Ascending aorta (tissue), 2 donors: Measurements from ENCODE around the gene OR10H1. TPM values are rescaled to one million over a fixed set of nuclear protein-coding genes. Genes with fewer than 3 reads are reported as not detected.
"Not testable (repeated sequence)": the region's sequence is repeated elsewhere in the genome, so short reads cannot be mapped to it uniquely, and the experiment has no call there.

ENCODE experiments used
- DNase-seq, 2 donors: peaks; one replicate each; pipeline ENCODE4 v3.0.0-alpha.2; 2019; ENCODE audit warnings: low spot score in 2 of 2
- H3K27ac ChIP-seq, 2 donors: fragments of 200-600 bp; sonication (generic); one replicate each; pipeline ENCODE4 v1.5.1; 2016 to 2017; ENCODE audit warnings: mild to moderate bottlenecking in 1 of 2
- H3K27me3 ChIP-seq: fragments of 200-600 bp; sonication (generic); one replicate; pipeline ENCODE4 v1.5.1; 2017
- H3K36me3 ChIP-seq, 2 donors: fragments of 200-600 bp; sonication (generic); one replicate each; pipeline ENCODE4 v1.5.1; 2016
- H3K4me1 ChIP-seq, 2 donors: fragments of 200-600 bp; sonication (generic); one replicate each; pipeline ENCODE4 v1.5.1; 2016 to 2017; ENCODE audit warnings: mild to moderate bottlenecking in 1 of 2
- H3K4me3 ChIP-seq, 2 donors: fragments of 200-600 bp; sonication (generic); one replicate each; pipeline ENCODE4 v1.5.1; 2016 to 2017; ENCODE audit warnings: mild to moderate bottlenecking in 1 of 2
- H3K9me3 ChIP-seq, 2 donors: fragments of 200-600 bp; sonication (generic); one replicate each; pipeline ENCODE4 v1.5.1; 2016
- CTCF ChIP-seq, 3 experiments: fragments of 200-600 bp in 2 of 3; fragments of 450-650 bp in 1 of 3; sonication (generic) in 2 of 3; IDR thresholded peaks; one replicate each; pipeline ENCODE4 v1.5.1; 2016 to 2019; ENCODE audit warnings: antibody characterized with exemption in 3 of 3, mild to moderate bottlenecking in 1 of 3, moderate library complexity in 1 of 3
- intact Hi-C: fragments of 100-400 bp; cut with DNase I; formaldehyde crosslinking; loops from one replicate; pipeline ENCODE4 v1.15.1; 2023
- total RNA-seq: library from RNA; depleted of rRNA; stranded (reverse); fragments of >200 nt; gene quantifications from one replicate; pipeline ENCODE4 v1.1.0, GENCODE V29; 2016

Gene OR10H1
- total RNA-seq, 1 donor from 2014 or later, result not detected

DNA sequence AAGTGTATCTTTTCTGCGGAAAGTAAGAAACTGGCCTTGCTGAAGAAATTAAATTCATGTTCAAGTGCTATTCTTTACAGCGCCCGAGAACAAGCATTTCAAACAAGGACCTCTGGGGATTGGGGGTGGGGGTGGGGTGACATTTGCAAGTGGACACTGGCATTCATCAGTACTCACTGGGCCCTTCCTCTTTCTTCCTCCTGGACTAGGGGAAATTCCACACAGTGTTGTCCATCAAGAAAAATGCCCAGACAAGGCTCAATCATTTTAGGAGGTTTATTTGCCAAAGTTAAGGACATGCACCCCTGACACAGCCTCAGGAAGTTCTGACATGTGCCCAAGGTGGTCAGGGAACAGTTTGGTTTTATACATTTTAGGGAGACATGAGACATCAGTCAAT, 22.9 kb upstream of the OR10H1 start:
- Histone ChIP-seq H3K27ac (no peak overlapping the region), H3K9me3 (no peaks in the 10 kb centered on the region), H3K27me3 (no peaks in the 10 kb centered on the region), H3K36me3 (no peaks in the 10 kb centered on the region), H3K4me3 (no peak overlapping the region), H3K4me1 (peaks cover 2 to 5% of the 10 kb centered on the region in 2 donors)
- DNase-seq, result no peak
- intact Hi-C loops, result loop anchor here (5.0 to 10.0 kb wide), 4 partner anchors 226 to 731 kb away; partner anchors contain the start of genes FAM32A, RAB8A and SYDE1
- no peak for TF ChIP-seq CTCF (IDR thresholded peaks at IDR 0.05)

DNA sequence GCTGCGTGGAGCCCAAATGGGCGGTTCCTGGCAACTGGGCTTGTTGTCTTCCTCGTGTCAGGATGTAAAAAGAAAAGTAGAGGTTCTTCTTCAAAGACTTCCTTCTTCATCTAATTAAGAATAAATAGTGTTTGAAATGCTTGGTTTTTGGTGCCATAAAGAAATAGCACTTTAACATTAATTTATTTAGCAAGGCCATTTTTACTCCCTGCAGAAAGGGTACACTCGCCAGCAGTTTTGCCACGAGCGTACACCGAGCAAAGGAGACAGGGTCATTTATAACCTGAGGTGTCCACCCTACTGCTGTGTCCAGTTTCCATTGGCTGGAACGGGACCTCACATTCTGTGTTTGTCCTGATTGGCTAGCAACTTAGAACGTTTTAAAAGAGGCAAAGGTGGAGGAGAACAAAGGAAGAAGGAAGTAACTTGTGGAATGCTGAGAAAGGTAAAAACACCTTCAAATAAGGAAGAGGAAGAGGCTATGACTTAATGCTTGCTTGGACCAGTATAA, 21.8 kb upstream of the OR10H1 start:
- Histone ChIP-seq H3K36me3 (no peaks in the 10 kb centered on the region), H3K4me3 (peak overlapping the region; percentile 79 to 88), H3K27me3 (no peaks in the 10 kb centered on the region), H3K4me1 (peaks cover 2 to 5% of the 10 kb centered on the region in 2 donors), H3K9me3 (no peaks in the 10 kb centered on the region), H3K27ac (peak overlapping the region; percentile 96 to 98)
- no peak for DNase-seq
- TF ChIP-seq CTCF (IDR thresholded peaks at IDR 0.05), result no peak
- intact Hi-C loops, result loop anchor here (2.0 to 10.0 kb wide), 5 partner anchors 204 to 730 kb away; partner anchors contain the start of genes FAM32A, RAB8A and SYDE1

GRCh38 chr19:15836330-15837220, 21.1 kb upstream of the OR10H1 start:
- peak; percentile 93 to 98 for DNase-seq
- intact Hi-C loops, result loop anchor here (1.0 to 10.0 kb wide), 6 partner anchors 56 to 729 kb away; partner anchors contain the start of genes FAM32A, RAB8A and SYDE1

GRCh38 chr19:15835565-15836329, 20.3 kb upstream of the OR10H1 start:
- not testable (repeated sequence) for H3K4me1 ChIP-seq, H3K36me3 ChIP-seq, H3K9me3 ChIP-seq, DNase-seq, H3K27me3 ChIP-seq
- intact Hi-C loops, result loop anchor here (1.0 to 10.0 kb wide), 6 partner anchors 55 to 728 kb away; partner anchors contain the start of genes FAM32A, RAB8A and SYDE1
- Histone ChIP-seq H3K27ac (peak overlapping the region; percentile 96 to 98), H3K4me3 (peak overlapping the region; percentile 79 to 88)

More at GRCh38 chr19:15836330-15837220, 21.1 kb upstream of the OR10H1 start:
- Histone ChIP-seq H3K27ac (peak overlapping the region; percentile 96 to 98), H3K4me3 (peak overlapping the region; percentile 79 to 88), H3K36me3 (no peaks in the 10 kb centered on the region), H3K27me3 (no peaks in the 10 kb centered on the region), H3K9me3 (no peaks in the 10 kb centered on the region), H3K4me1 (peaks cover 2 to 5% of the 10 kb centered on the region in 2 donors)
- TF ChIP-seq CTCF (IDR thresholded peaks at IDR 0.05), result no peak

DNA sequence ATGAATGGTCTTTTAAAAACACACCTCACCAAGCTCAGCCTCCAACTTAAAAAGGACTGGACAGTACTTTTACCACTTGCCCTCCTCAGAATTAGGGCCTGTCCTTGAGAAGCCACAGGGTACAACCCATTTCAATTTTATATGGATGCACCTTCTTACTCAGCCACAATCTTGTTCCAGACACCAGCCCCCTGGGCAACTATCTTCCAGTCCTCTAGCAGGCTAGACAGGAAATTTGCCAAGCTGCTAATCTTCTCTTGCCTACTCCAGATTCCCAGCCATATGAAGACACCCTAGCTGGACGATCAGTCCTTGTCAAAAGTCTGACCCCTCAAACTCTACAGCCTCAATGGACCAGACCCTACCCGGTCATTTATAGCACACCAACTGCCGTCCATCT, 18.8 kb upstream of the OR10H1 start:
- not testable (repeated sequence) for DNase-seq, H3K27me3 ChIP-seq, H3K27ac ChIP-seq, H3K36me3 ChIP-seq, H3K9me3 ChIP-seq, H3K4me1 ChIP-seq, H3K4me3 ChIP-seq
- intact Hi-C loops, result loop anchor here (10.0 kb wide), 2 partner anchors 231 to 351 kb away; partner anchors contain the start of gene FAM32A

GRCh38 chr19:15831626-15832025, 16.2 kb upstream of the OR10H1 start:
- no peak for DNase-seq
- Histone ChIP-seq H3K27me3 (no peaks in the 10 kb centered on the region), H3K9me3 (no peaks in the 10 kb centered on the region), H3K4me1 (peaks cover 2 to 5% of the 10 kb centered on the region in 2 donors), H3K36me3 (no peaks in the 10 kb centered on the region), H3K27ac (no peak overlapping the region), H3K4me3 (no peak overlapping the region)
- TF ChIP-seq CTCF (IDR thresholded peaks at IDR 0.05), result no peak
- intact Hi-C loops, result loop anchor here (10.0 kb wide), 2 partner anchors 233 to 353 kb away; partner anchors contain the start of gene FAM32A
